SW480 (cell line): ENCODE data around the gene EPB41.
"Not testable (repeated sequence)": the region's sequence is repeated elsewhere in the genome, so short reads cannot be mapped to it uniquely, and the experiment has no call there.

Experiments used
- DNase-seq: peaks from one replicate; pipeline ENCODE4 v3.0.0-alpha.2; 2016; ENCODE audit warnings: low spot score

The EPB41 gene

GRCh38 chr1:28914228-28915030, at the start of gene EPB41:
EPB41 (plus strand) TSS chr1:28914569; CDS start chr1:28987438, 72,869 bp downstream.
- DNase-seq = peak; percentile 90

DNA sequence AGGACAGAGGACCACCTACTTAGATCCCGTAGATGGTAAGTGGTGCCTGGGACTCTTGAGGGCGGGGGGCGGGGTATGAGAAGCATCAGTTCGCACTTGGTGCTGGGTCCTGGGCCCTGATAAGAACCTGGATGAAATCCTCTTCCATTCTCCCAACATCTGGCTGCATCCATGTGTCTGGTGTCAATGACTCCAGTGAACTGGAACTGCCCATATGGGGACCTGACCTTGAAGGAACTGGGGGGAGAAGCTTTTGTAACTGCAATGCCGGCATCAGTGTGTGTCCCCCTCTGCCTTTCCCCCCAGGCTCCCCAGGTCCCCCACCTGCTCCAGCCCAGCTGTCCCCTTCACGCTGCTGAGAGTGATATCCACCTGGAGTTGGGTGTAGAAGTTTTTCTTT, 49.7 kb upstream of the EPB41 start:
- DNase-seq = no peak

GRCh38 chr1:28865997-28866650, 48.2 kb upstream of the EPB41 start:
- DNase-seq = no peak

- DNase-seq = no peak
Measured at GRCh38 chr1:28867850-28868249, 46.5 kb upstream of the EPB41 start.

DNA sequence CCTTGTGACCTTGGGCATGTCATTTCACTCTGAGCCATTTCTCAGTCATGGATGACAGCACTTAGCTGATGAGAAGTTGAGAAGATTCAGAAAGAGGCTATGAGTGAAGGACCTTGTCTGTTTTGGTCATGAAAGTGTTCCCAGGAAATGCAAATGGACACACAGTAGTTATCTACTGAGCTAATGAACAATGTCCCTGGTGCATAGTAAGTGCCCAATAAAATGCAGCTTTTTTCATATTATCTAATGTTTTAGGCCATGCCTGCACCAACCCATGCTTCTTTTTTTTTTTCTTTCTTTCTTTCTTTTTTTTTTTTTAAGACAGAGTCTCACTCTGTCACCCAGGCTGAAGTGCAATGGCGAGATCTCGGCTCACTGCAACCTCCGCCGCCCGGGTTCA, 44.4 kb upstream of the EPB41 start:
- no peak for DNase-seq

- DNase-seq = no peak
Measured at GRCh38 chr1:28871631-28872401, 42.6 kb upstream of the EPB41 start.

DNA sequence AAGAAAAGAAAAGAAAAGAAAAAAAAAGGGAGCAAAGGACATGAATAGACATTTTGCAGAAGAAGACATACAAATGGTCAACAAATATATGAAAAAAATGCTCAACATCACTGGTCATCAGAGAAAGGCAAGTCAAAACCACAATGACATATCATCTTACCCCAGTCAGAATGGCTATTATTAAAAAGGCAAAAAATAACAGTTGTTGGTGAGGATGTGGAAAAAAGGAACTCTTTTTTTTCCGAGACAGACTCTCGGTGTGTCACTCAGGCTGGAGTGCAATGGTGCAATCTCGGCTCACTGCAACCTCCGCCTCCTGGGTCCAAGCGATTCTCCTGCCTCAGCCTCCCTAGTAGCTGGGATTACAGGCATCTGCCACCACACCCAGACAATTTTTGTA, 39.2 kb upstream of the EPB41 start:
- not testable (repeated sequence) for DNase-seq

DNA sequence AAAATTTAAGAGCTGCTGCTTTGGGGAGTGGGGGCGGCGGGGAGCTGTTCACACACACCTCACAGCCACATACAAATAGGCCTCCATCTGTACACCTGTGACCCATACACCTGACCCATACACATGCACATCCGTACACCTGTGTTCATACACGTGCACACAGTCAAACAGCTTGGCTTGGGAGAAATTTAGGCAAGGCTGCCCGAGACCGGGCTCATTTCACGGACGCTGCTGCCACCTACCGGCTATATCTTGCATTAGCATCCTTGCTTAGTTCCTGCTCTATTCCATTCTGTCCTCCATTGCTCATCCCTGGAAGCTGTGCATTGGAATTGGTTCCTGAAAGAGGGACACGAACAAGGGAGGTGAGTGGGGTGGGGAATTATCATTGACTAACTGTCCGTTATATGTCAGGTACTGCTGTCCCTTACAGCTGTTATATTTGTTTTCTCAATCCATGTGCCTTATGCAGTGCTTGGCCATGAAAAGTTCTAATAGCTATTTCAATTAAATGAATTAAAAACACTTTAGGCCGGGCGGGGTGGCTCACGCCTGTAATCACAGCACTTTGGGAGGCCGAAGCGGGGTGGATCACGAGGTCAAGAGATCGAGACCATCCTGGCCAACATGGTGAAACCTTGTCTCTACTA, 37.1 kb upstream of the EPB41 start:
- peak; percentile 82 for DNase-seq

DNA sequence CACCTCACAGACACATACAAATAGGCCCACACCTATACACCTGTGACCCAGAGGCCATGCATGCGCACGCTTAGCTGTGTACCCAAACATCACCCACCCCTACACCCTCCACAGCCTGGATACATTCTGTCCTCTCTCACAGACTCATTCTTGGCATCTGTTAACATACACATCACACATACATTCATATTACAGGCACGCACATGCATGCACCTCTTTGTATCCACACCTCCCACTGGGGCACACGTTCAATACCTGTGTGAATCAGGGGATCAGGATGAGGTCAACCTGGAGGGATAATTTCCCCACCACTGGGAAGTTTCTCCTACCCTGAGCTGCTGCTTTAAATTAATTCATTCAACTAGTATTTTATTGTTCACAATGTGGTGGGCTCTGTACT, 35.6 kb upstream of the EPB41 start:
- DNase-seq = no peak

- DNase-seq = peak; percentile 91
Measured at GRCh38 chr1:28882009-28882628, 32.2 kb upstream of the EPB41 start.

DNA sequence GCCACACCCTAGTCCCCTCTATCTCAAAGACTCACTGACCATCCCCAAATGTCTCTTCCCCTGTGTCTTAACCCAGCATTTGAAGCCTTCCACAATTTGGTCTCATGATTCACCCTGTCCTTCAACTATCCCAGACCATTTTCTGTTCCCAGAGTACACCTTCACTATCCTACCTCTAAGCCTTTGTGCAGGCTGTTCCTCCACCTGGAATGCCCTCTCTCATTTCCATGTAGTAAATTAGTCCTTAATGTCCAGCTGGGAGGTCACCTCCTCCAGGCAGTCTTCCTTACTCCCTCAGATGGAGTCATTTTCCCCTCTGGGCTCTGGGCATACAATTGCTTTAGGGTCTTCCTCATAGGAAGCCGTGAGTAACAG, 31.1 kb upstream of the EPB41 start:
- no peak for DNase-seq

GRCh38 chr1:28885472-28885877, 28.9 kb upstream of the EPB41 start:
- no peak for DNase-seq

- DNase-seq = no peak
Measured at GRCh38 chr1:28885977-28886730, 28.2 kb upstream of the EPB41 start.

- DNase-seq = peak; percentile 79
Measured at GRCh38 chr1:28886731-28887418, 27.5 kb upstream of the EPB41 start.

DNA sequence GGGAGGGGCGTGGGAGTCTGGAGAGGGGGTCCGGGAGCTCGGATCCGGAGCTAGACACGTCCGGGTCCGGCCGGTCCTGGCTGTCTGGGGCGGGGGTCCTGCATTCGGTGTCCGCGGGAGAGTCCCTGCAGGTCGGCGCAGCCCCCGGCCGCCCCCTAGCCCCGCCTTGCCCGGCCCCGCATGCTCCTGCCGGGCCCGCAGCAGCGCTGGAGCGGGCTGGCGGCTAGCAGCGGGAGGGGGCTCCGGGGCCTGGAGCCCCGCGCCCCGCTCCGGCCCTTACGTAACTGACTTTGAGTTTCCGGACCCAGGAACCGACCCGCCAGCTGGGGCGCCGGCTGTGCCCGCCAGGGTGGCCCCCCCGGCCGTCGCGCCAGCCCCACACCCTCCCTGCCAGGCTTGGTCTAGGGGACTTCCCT, 26.9 kb upstream of the EPB41 start:
- no peak for DNase-seq

DNA sequence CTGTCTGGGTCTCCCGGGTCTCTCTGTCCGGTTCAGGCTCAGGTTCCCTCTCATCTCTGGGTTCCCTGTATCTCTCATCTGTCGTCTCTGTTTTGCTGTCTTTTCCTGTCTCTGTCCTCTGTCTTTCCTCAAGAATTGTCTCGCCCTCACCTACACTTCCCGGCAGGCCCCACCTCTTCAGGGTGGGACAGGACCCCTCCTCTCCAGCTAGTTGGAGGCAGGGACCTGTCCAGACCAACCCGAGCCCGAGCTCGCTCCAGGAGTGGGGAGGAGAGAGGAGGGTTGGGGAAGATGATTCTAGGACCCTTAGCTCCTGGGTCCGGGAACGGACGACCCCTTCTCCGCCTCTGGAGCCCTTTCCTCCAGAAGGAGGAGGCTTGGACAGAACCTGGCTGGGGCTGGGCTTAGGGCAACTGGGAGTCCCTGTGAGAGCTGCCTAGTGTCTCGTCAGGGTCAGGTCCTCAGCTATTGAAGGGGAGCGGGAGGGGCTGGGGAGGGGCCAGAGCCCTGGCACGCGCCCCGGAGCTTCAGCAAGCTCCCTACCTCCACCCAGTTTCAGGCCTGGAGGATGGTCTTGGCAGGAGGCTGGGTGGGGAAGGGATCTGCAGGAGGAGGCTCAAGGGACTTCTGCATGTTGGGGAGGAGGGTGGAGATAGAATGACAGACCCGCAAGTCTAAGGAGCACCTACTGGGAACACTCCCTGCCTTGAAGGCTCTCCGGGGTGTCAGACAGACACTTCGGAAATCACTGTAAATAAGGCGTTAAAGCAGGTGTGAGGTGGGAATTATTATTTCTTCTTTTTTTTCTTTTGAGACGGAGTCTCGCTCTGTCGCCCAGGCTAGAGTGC, 26.3 kb upstream of the EPB41 start:
- DNase-seq = no peak

- no peak for DNase-seq
Measured at GRCh38 chr1:28888915-28889314, 25.5 kb upstream of the EPB41 start.

DNA sequence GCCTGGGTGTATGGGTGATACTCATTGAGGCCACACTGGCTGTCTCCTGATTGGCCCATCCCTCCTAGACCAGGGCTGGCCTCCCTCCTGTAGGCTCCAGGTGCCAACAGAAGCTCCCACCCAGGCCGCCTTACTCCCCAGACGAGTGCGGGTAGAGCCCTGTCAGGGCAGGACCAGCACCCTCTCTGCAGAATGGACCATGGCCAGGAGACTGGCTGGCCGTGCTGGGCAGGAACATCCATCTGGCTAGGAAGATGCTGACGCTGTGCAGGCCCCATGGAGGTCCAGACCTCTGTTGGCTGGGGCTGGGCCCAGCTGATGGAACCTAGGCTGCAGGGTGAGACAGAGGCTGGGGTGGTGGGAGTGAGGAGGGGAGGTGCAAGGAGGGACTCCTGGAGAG, 25.0 kb upstream of the EPB41 start:
- DNase-seq = no peak

GRCh38 chr1:28890435-28890834, 23.9 kb upstream of the EPB41 start:
- no peak for DNase-seq

DNA sequence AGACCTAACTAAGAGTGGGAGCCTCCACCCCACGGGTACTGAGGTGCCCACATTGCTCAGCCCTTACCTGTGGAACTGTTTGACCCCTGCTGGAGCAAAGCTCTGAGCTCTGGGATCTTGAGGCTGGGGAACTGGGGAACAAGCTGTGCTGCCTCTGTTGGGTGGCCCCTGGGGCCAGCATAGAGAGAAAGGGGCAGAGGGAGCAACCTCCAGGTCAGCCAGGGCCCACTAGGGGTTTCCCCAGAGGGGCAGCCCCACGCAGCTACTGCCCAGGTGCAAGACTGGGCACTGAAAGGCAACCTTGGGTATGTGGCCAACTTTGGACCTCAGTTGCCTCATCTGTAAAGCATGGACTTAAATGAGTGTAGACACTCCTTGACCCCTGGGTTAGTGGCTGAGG, 23.5 kb upstream of the EPB41 start:
- no peak for DNase-seq
